KMS-11 (cell line): Measurements from ENCODE around the gene R3HDM2.

Experiments
- H2AFZ ChIP-seq: fragments of 200-600 bp; sonication (generic); 2 replicates; pipeline ENCODE4 v1.6.1; 2016; ENCODE audit warnings: antibody characterized with exemption, mixed run types, low read depth
- H3K27ac ChIP-seq: fragments of 200-600 bp; sonication (generic); 2 replicates; pipeline ENCODE4 v1.6.1; 2016; ENCODE audit warnings: mild to moderate bottlenecking, mixed run types
- H3K27me3 ChIP-seq: fragments of 200-600 bp; sonication (generic); 2 replicates; pipeline ENCODE4 v1.6.1; 2017; ENCODE audit warnings: mild to moderate bottlenecking, low read depth, mixed run types, moderate library complexity; ENCODE audit not compliant: insufficient read depth
- H3K36me3 ChIP-seq: fragments of 200-600 bp; sonication (generic); 2 replicates; pipeline ENCODE4 v1.6.1; 2017; ENCODE audit warnings: mild to moderate bottlenecking, mixed run types; ENCODE audit not compliant: insufficient read depth
- H3K4me1 ChIP-seq: fragments of 200-600 bp; sonication (generic); 2 replicates; pipeline ENCODE4 v1.6.1; 2016; ENCODE audit warnings: mild to moderate bottlenecking, low read depth, mixed run types; ENCODE audit not compliant: poor library complexity, severe bottlenecking
- H3K4me2 ChIP-seq: fragments of 200-600 bp; sonication (generic); 2 replicates; pipeline ENCODE4 v1.7.0; 2016; ENCODE audit warnings: mild to moderate bottlenecking, mixed run types
- H3K4me3 ChIP-seq: fragments of 200-600 bp; sonication (generic); IDR thresholded peaks from 2 replicates; pipeline ENCODE4 v1.6.1; 2017; ENCODE audit warnings: low read depth, low read length, mixed read lengths; ENCODE audit not compliant: insufficient read depth
- H3K79me2 ChIP-seq: fragments of 200-600 bp; sonication (generic); 2 replicates; pipeline ENCODE4 v1.6.1; 2016; ENCODE audit warnings: low read depth, mixed run types; ENCODE audit not compliant: insufficient read depth
- H3K9ac ChIP-seq: fragments of 200-600 bp; sonication (generic); 2 replicates; pipeline ENCODE4 v1.6.1; 2016; ENCODE audit warnings: mild to moderate bottlenecking, mixed run types
- H4K20me1 ChIP-seq: fragments of 200-600 bp; sonication (generic); 2 replicates; pipeline ENCODE4 v1.6.1; 2016; ENCODE audit warnings: mild to moderate bottlenecking, mixed run types; ENCODE audit not compliant: insufficient read depth
- CTCF ChIP-seq: fragments of 200-600 bp; sonication (generic); conservative IDR thresholded peaks from 2 replicates; pipeline ENCODE4 v1.6.1; 2017; ENCODE audit warnings: low read depth, mild to moderate bottlenecking, antibody characterized with exemption, low read length, moderate library complexity, mixed read lengths

Gene R3HDM2

GRCh38 chr12:57355734-57356133 is 75.1 kb downstream of the R3HDM2 start:
- Histone ChIP-seq H4K20me1 (no peaks in the 10 kb centered on the region), H3K4me2 (no peak overlapping the region), H2AFZ (no peak overlapping the region), H3K79me2 (no peaks in the 10 kb centered on the region), H3K4me1 (no peaks in the 10 kb centered on the region), H3K9ac (no peak overlapping the region), H3K27me3 (no peaks in the 10 kb centered on the region), H3K4me3 (no peak overlapping the region), H3K27ac (no peak overlapping the region), H3K36me3 (no peaks in the 10 kb centered on the region)
- no peak for TF ChIP-seq CTCF

- no peaks in the 10 kb centered on the region for H3K36me3 ChIP-seq
- H3K4me2 ChIP-seq, result no peak overlapping the region
- no peak overlapping the region for H3K4me3 ChIP-seq
- TF ChIP-seq CTCF, result no peak
- no peaks in the 10 kb centered on the region for H3K4me1 ChIP-seq
- H3K79me2 ChIP-seq, result no peaks in the 10 kb centered on the region
- no peaks in the 10 kb centered on the region for H3K27me3 ChIP-seq
- no peak overlapping the region for H3K9ac ChIP-seq
- H3K27ac ChIP-seq, result no peak overlapping the region
- H4K20me1 ChIP-seq, result no peaks in the 10 kb centered on the region
- H2AFZ ChIP-seq, result no peak overlapping the region
Measured at GRCh38 chr12:57352166-57352565, 78.7 kb downstream of the R3HDM2 start.

GRCh38 chr12:57347284-57347683 is 83.6 kb downstream of the R3HDM2 start:
- no peak overlapping the region for H3K4me2 ChIP-seq
- no peaks in the 10 kb centered on the region for H3K4me1 ChIP-seq
- H3K79me2 ChIP-seq, result no peaks in the 10 kb centered on the region
- H3K27ac ChIP-seq, result no peak overlapping the region
- H3K27me3 ChIP-seq, result no peaks in the 10 kb centered on the region
- no peaks in the 10 kb centered on the region for H4K20me1 ChIP-seq
- H3K4me3 ChIP-seq, result no peak overlapping the region
- no peak overlapping the region for H2AFZ ChIP-seq
- TF ChIP-seq CTCF, result no peak
- no peak overlapping the region for H3K9ac ChIP-seq
- no peaks in the 10 kb centered on the region for H3K36me3 ChIP-seq

- TF ChIP-seq CTCF, result no peak
- Histone ChIP-seq H3K4me2 (no peak overlapping the region), H4K20me1 (no peaks in the 10 kb centered on the region), H3K9ac (no peak overlapping the region), H3K27me3 (no peaks in the 10 kb centered on the region), H3K4me3 (no peak overlapping the region), H3K79me2 (no peaks in the 10 kb centered on the region), H3K4me1 (no peaks in the 10 kb centered on the region), H3K36me3 (no peaks in the 10 kb centered on the region), H3K27ac (no peak overlapping the region), H2AFZ (no peak overlapping the region)
Measured at GRCh38 chr12:57343703-57344378, 87.0 kb downstream of the R3HDM2 start.
